Fibroblast of lung (primary cell): ENCODE measurements around the gene ANK2. TPM values are rescaled to one million over a fixed set of nuclear protein-coding genes. Genes with fewer than 3 reads are reported as not detected.

Experiments
- DNase-seq, 2 donors: peaks; one replicate each; pipeline versions ENCODE4 v3.0.0 to v3.0.0-alpha.2; 2010; ENCODE audit warnings: low read depth in 2 of 2
- H2AFZ ChIP-seq: 2 replicates; pipeline ENCODE4 v1.5.1; 2012; ENCODE audit warnings: low read length, control low read depth, inconsistent platforms
- H3K27ac ChIP-seq: 2 replicates; pipeline ENCODE4 v1.5.1; 2011; ENCODE audit warnings: low read length, control low read depth; ENCODE audit not compliant: insufficient read depth
- H3K27me3 ChIP-seq: 2 replicates; pipeline ENCODE4 v1.5.1; 2011; ENCODE audit warnings: mild to moderate bottlenecking, low read length; ENCODE audit not compliant: control insufficient read depth, insufficient read depth
- H3K36me3 ChIP-seq: 2 replicates; pipeline ENCODE4 v1.5.1; 2011; ENCODE audit warnings: low read length; ENCODE audit not compliant: control insufficient read depth, insufficient read depth
- H3K4me1 ChIP-seq: 2 replicates; pipeline ENCODE4 v1.5.1; 2011; ENCODE audit warnings: low read length; ENCODE audit not compliant: control insufficient read depth, insufficient read depth; ENCODE audit errors: extremely low read depth
- H3K4me2 ChIP-seq: 2 replicates; pipeline ENCODE4 v1.5.1; 2011; ENCODE audit warnings: low read length, control low read depth; ENCODE audit not compliant: insufficient read depth; ENCODE audit errors: extremely low read depth
- H3K4me3 ChIP-seq, 4 experiments: fragments of 200-600 bp in 1 of 4; sonication (generic) in 1 of 4; replicated peaks in 1 of 4; 2 replicates each; pipeline ENCODE4 v1.5.1; 2011 to 2016; ENCODE audit warnings: low read length in 4 of 4, low read depth in 3 of 4, mild to moderate bottlenecking in 3 of 4, control low read depth in 2 of 4, inconsistent platforms in 1 of 4, mixed read lengths in 1 of 4; ENCODE audit not compliant: insufficient read depth in 1 of 4; ENCODE audit errors: control extremely low read depth in 1 of 4
- H3K79me2 ChIP-seq: 2 replicates; pipeline ENCODE4 v1.5.1; 2012; ENCODE audit warnings: mild to moderate bottlenecking, low read length, inconsistent platforms; ENCODE audit not compliant: control insufficient read depth, insufficient read depth
- H3K9ac ChIP-seq: 2 replicates; pipeline ENCODE4 v1.5.1; 2011; ENCODE audit warnings: mild to moderate bottlenecking, low read length, control low read depth; ENCODE audit not compliant: insufficient read depth
- H3K9me3 ChIP-seq: 2 replicates; pipeline ENCODE4 v1.5.1; 2012; ENCODE audit warnings: low read depth, low read length; ENCODE audit not compliant: control insufficient read depth, insufficient read depth
- H4K20me1 ChIP-seq: 2 replicates; pipeline ENCODE4 v1.5.1; 2011; ENCODE audit warnings: low read length; ENCODE audit not compliant: control insufficient read depth, insufficient read depth; ENCODE audit errors: extremely low read depth
- EZH2 ChIP-seq: IDR thresholded peaks from 2 replicates; pipeline ENCODE4 v1.5.1; 2012; ENCODE audit warnings: low read length, control low read depth, mild to moderate bottlenecking; ENCODE audit errors: missing control alignments
- polyA plus RNA-seq, 2 donors: library from polyadenylated mRNA; depleted of rRNA in 1 of 2; stranded (reverse) in 1 of 2; unstranded in 1 of 2; fragments of >200 nt; gene quantifications; 2 replicates each; pipeline ENCODE4 v1.2.1, GENCODE V29; 2011 to 2012; ENCODE audit warnings: missing spikeins in 1 of 2
- total RNA-seq: library from RNA; depleted of rRNA; stranded (reverse); fragments of >200 nt; gene quantifications from 2 replicates; pipeline ENCODE4 v1.2.1, GENCODE V29; 2014
- TF ChIP-seq, protein P1 (sequence below), 2 donors: IDR thresholded peaks in 1 of 2; conservative IDR thresholded peaks in 1 of 2; 1 replicate in 1 of 2; 2 replicates in 1 of 2; pipeline ENCODE4 v1.5.1; 2011 to 2012; ENCODE audit warnings: low read length in 2 of 2, control low read depth in 1 of 2, inconsistent platforms in 1 of 2, low read depth in 1 of 2, mild to moderate bottlenecking in 1 of 2

Gene ANK2
- total and polyA plus RNA-seq, 2 donors (not counting 1 experiment from before 2014, with no cell fraction given): 10.9 to 95.1 TPM

- no peak overlapping the region for H3K4me3 ChIP-seq
- DNase-seq: no peak
- H3K27me3 ChIP-seq: no peaks in the 10 kb centered on the region
- H2AFZ ChIP-seq: no peak overlapping the region
- H3K79me2 ChIP-seq: no peaks in the 10 kb centered on the region
- H3K9me3 ChIP-seq: no peaks in the 10 kb centered on the region
- TF ChIP-seq, protein P1, sequence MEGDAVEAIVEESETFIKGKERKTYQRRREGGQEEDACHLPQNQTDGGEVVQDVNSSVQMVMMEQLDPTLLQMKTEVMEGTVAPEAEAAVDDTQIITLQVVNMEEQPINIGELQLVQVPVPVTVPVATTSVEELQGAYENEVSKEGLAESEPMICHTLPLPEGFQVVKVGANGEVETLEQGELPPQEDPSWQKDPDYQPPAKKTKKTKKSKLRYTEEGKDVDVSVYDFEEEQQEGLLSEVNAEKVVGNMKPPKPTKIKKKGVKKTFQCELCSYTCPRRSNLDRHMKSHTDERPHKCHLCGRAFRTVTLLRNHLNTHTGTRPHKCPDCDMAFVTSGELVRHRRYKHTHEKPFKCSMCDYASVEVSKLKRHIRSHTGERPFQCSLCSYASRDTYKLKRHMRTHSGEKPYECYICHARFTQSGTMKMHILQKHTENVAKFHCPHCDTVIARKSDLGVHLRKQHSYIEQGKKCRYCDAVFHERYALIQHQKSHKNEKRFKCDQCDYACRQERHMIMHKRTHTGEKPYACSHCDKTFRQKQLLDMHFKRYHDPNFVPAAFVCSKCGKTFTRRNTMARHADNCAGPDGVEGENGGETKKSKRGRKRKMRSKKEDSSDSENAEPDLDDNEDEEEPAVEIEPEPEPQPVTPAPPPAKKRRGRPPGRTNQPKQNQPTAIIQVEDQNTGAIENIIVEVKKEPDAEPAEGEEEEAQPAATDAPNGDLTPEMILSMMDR (conservative IDR thresholded peaks at IDR 0.05 in 1 of 2, IDR thresholded peaks at IDR 0.05 in 1 of 2; ENCODE audit: low read depth in 1 of 2, low read length in 2 of 2): no peak
- TF ChIP-seq EZH2: no peak
- no peaks in the 10 kb centered on the region for H3K36me3 ChIP-seq
- no peak overlapping the region for H3K9ac ChIP-seq
- H3K27ac ChIP-seq: no peak overlapping the region
- no peaks in the 10 kb centered on the region for H3K4me1 ChIP-seq
- H3K4me2 ChIP-seq: no peak overlapping the region
- no peaks in the 10 kb centered on the region for H4K20me1 ChIP-seq
Measured at GRCh38 chr4:113050371-113050755, 910 bp downstream of the ANK2 start.

GRCh38 chr4:113050837-113051236 lies 1.4 kb downstream of the ANK2 start:
- no peaks in the 10 kb centered on the region for H3K27me3 ChIP-seq
- no peak for DNase-seq
- H3K4me3 ChIP-seq: no peak overlapping the region
- no peak overlapping the region for H2AFZ ChIP-seq
- no peak overlapping the region for H3K9ac ChIP-seq
- H4K20me1 ChIP-seq: no peaks in the 10 kb centered on the region
- TF ChIP-seq, protein P1 (conservative IDR thresholded peaks at IDR 0.05 in 1 of 2, IDR thresholded peaks at IDR 0.05 in 1 of 2; ENCODE audit: low read depth in 1 of 2, low read length in 2 of 2): no peak
- no peak for TF ChIP-seq EZH2
- H3K9me3 ChIP-seq: no peaks in the 10 kb centered on the region
- no peaks in the 10 kb centered on the region for H3K36me3 ChIP-seq
- H3K4me1 ChIP-seq: no peaks in the 10 kb centered on the region
- no peaks in the 10 kb centered on the region for H3K79me2 ChIP-seq
- no peak overlapping the region for H3K4me2 ChIP-seq
- H3K27ac ChIP-seq: no peak overlapping the region

GRCh38 chr4:113051361-113051760 lies 1.9 kb downstream of the ANK2 start:
- Histone ChIP-seq H3K27me3 (no peaks in the 10 kb centered on the region), H3K4me3 (no peak overlapping the region), H3K36me3 (no peaks in the 10 kb centered on the region), H3K79me2 (no peaks in the 10 kb centered on the region), H3K9ac (no peak overlapping the region), H4K20me1 (no peaks in the 10 kb centered on the region), H3K9me3 (no peaks in the 10 kb centered on the region), H3K4me2 (no peak overlapping the region), H3K4me1 (no peaks in the 10 kb centered on the region), H3K27ac (no peak overlapping the region), H2AFZ (no peak overlapping the region)
- no peak for DNase-seq
- no peak for TF ChIP-seq EZH2
- TF ChIP-seq, protein P1 (conservative IDR thresholded peaks at IDR 0.05 in 1 of 2, IDR thresholded peaks at IDR 0.05 in 1 of 2; ENCODE audit: low read depth in 1 of 2, low read length in 2 of 2): no peak
